ENCODE data around the gene CCDC194.

- TF ChIP-seq TSHZ1 (tag by site-specific recombination; IDR thresholded peaks at IDR 0.05; ENCODE audit: borderline replicate concordance), result no peak
- no peak for TF ChIP-seq CTCF (tag by site-specific recombination; IDR thresholded peaks at IDR 0.05)
- no peak for TF ChIP-seq ATF2 (tag by site-specific recombination; IDR thresholded peaks at IDR 0.05; ENCODE audit: low read depth)
- TF ChIP-seq BCL11A (tag by site-specific recombination; IDR thresholded peaks at IDR 0.05; ENCODE audit: low read depth), result no peak
- no peak for TF ChIP-seq KLF16 (tag by site-specific recombination; IDR thresholded peaks at IDR 0.05)
- TF ChIP-seq ZSCAN18 (tag by site-specific recombination; IDR thresholded peaks at IDR 0.05), result no peak
- no peak for TF ChIP-seq ZNF175 (tag by site-specific recombination; IDR thresholded peaks at IDR 0.05)
- TF ChIP-seq ZNF274 (IDR thresholded peaks at IDR 0.05; ENCODE audit: low read length), result no peak
- TF ChIP-seq ZNF274 (tag by site-specific recombination; IDR thresholded peaks at IDR 0.05; ENCODE audit: borderline replicate concordance), result no peak
Measured at GRCh38 chr19:17341386-17341785, 52.6 kb downstream of the CCDC194 start.
